ENCODE data around the gene KLHL30. TPM values are rescaled to one million over a fixed set of nuclear protein-coding genes. Genes with fewer than 3 reads are reported as not detected.

The KLHL30 gene
- total RNA-seq, 2 donors from 2014 or later, result not detected

GRCh38 chr2:238092486-238093035, 45.9 kb upstream of the KLHL30 start:
- Mint-ChIP-seq H3K27ac (no peak overlapping the region), H3K4me3 (no peak overlapping the region), H3K27me3 (ENCODE audit: insufficient read depth) (no peaks in the 10 kb centered on the region), H3K4me1 (peaks cover 4% of the 10 kb centered on the region), H3K36me3 (ENCODE audit: low read depth) (peaks cover 4% of the 10 kb centered on the region), H3K9me3 (no peaks in the 10 kb centered on the region)
- no peaks in the 10 kb centered on the region for H3K27me3 ChIP-seq (ENCODE audit: control insufficient read depth, insufficient read depth, low read length, poor library complexity, severe bottlenecking)
- no peak overlapping the region for H3K27ac ChIP-seq (ENCODE audit: low read depth, low read length)
- DNase-seq, result no peak
- no peak for TF ChIP-seq CTCF (conservative IDR thresholded peaks at IDR 0.05)
- H3K36me3 ChIP-seq (ENCODE audit: control insufficient read depth, insufficient read depth, low read length), result peaks cover 3% of the 10 kb centered on the region
- no peaks in the 10 kb centered on the region for H3K4me1 ChIP-seq (ENCODE audit: control insufficient read depth, insufficient read depth, low read length)
- WGBS, 2 experiments (ENCODE audit: insufficient coverage in 1 of 2, insufficient read length in 1 of 2), result 92 to 93% methylated on average over 9 to 12 of the region's 12 CpGs
- no peak overlapping the region for H3K9ac ChIP-seq (ENCODE audit: extremely low read depth, low read length, poor library complexity, severe bottlenecking)
- H3K4me3 ChIP-seq (ENCODE audit: low read length), result no peak overlapping the region
- no peaks in the 10 kb centered on the region for H3K9me3 ChIP-seq (ENCODE audit: control insufficient read depth, low read length)

GRCh38 chr2:238093181-238094140, 45.0 kb upstream of the KLHL30 start:
- Mint-ChIP-seq H3K27ac (no peak overlapping the region), H3K27me3 (ENCODE audit: insufficient read depth) (no peaks in the 10 kb centered on the region), H3K36me3 (ENCODE audit: low read depth) (no peaks in the 10 kb centered on the region), H3K9me3 (no peaks in the 10 kb centered on the region), H3K4me3 (no peak overlapping the region), H3K4me1 (peaks cover 4% of the 10 kb centered on the region)
- no peak for TF ChIP-seq CTCF (conservative IDR thresholded peaks at IDR 0.05)
- H3K9ac ChIP-seq (ENCODE audit: extremely low read depth, low read length, poor library complexity, severe bottlenecking), result no peak overlapping the region
- 90 to 93% methylated on average over 18 to 26 of the region's 26 CpGs for WGBS, 2 experiments (ENCODE audit: insufficient coverage in 1 of 2, insufficient read length in 1 of 2)
- DNase-seq, result no peak
- no peaks in the 10 kb centered on the region for H3K4me1 ChIP-seq (ENCODE audit: control insufficient read depth, insufficient read depth, low read length)
- no peaks in the 10 kb centered on the region for H3K9me3 ChIP-seq (ENCODE audit: control insufficient read depth, low read length)
- no peak overlapping the region for H3K27ac ChIP-seq (ENCODE audit: low read depth, low read length)
- H3K4me3 ChIP-seq (ENCODE audit: low read length), result no peak overlapping the region
- no peaks in the 10 kb centered on the region for H3K36me3 ChIP-seq (ENCODE audit: control insufficient read depth, insufficient read depth, low read length)
- H3K27me3 ChIP-seq (ENCODE audit: control insufficient read depth, insufficient read depth, low read length, poor library complexity, severe bottlenecking), result no peaks in the 10 kb centered on the region

- no peaks in the 10 kb centered on the region for H3K27me3 ChIP-seq (ENCODE audit: control insufficient read depth, insufficient read depth, low read length, poor library complexity, severe bottlenecking)
- H3K27me3 Mint-ChIP-seq (ENCODE audit: insufficient read depth), result no peaks in the 10 kb centered on the region
- no peak for TF ChIP-seq CTCF (conservative IDR thresholded peaks at IDR 0.05)
- no peak overlapping the region for H3K27ac ChIP-seq (ENCODE audit: low read depth, low read length)
- H3K4me1 Mint-ChIP-seq, result peaks cover 4% of the 10 kb centered on the region
- no peaks in the 10 kb centered on the region for H3K36me3 ChIP-seq (ENCODE audit: control insufficient read depth, insufficient read depth, low read length)
- no peaks in the 10 kb centered on the region for H3K36me3 Mint-ChIP-seq (ENCODE audit: low read depth)
- WGBS, 2 experiments (ENCODE audit: insufficient coverage in 1 of 2, insufficient read length in 1 of 2), result 93% methylated on average over 16 to 17 of the region's 17 CpGs
- H3K27ac Mint-ChIP-seq, result no peak overlapping the region
- H3K4me1 ChIP-seq (ENCODE audit: control insufficient read depth, insufficient read depth, low read length), result no peaks in the 10 kb centered on the region
- no peak overlapping the region for H3K4me3 Mint-ChIP-seq
- no peak overlapping the region for H3K4me3 ChIP-seq (ENCODE audit: low read length)
- no peak overlapping the region for H3K9ac ChIP-seq (ENCODE audit: extremely low read depth, low read length, poor library complexity, severe bottlenecking)
- H3K9me3 Mint-ChIP-seq, result no peaks in the 10 kb centered on the region
- H3K9me3 ChIP-seq (ENCODE audit: control insufficient read depth, low read length), result no peaks in the 10 kb centered on the region
- DNase-seq, result no peak
Observed at GRCh38 chr2:238094438-238095022, 43.9 kb upstream of the KLHL30 start.

Measured in endodermal cell (in vitro differentiated cells).